Nephron progenitor cell (in vitro differentiated cells): Measurements from ENCODE around the gene OSBP2.

ENCODE experiments used
- DNase-seq: peaks from one replicate; pipeline ENCODE4 v3.0.0; 2021
- H3K27ac Mint-ChIP-seq: 2 replicates; pipeline ENCODE4 v1.8.0; 2021; ENCODE audit warnings: mild to moderate bottlenecking, moderate library complexity, mixed read lengths
- H3K27me3 Mint-ChIP-seq: 2 replicates; pipeline ENCODE4 v1.8.0; 2021; ENCODE audit warnings: mild to moderate bottlenecking, low read depth, mixed read lengths; ENCODE audit not compliant: poor library complexity
- H3K36me3 Mint-ChIP-seq: 2 replicates; pipeline ENCODE4 v1.8.0; 2021; ENCODE audit warnings: low read depth, mixed read lengths
- H3K4me1 Mint-ChIP-seq: 2 replicates; pipeline ENCODE4 v1.8.0; 2021; ENCODE audit warnings: mixed read lengths
- H3K4me3 Mint-ChIP-seq: 2 replicates; pipeline ENCODE4 v1.8.0; 2021; ENCODE audit warnings: mild to moderate bottlenecking, moderate library complexity, mixed read lengths
- H3K9me3 Mint-ChIP-seq: 2 replicates; pipeline ENCODE4 v1.8.0; 2021; ENCODE audit warnings: mild to moderate bottlenecking, moderate library complexity, mixed read lengths
- CTCF ChIP-seq: fragments of 200-600 bp; sonication (generic); IDR thresholded peaks from 2 replicates; pipeline ENCODE4 v1.5.0; 2021; ENCODE audit warnings: antibody characterized with exemption

OSBP2 gene

GRCh38 chr22:30824711-30825110 is 130.0 kb downstream of the OSBP2 start:
- Mint-ChIP-seq H3K36me3 (no peaks in the 10 kb centered on the region), H3K27ac (no peak overlapping the region), H3K9me3 (no peaks in the 10 kb centered on the region), H3K4me1 (no peaks in the 10 kb centered on the region), H3K27me3 (peaks cover 82% of the 10 kb centered on the region), H3K4me3 (no peak overlapping the region)
- DNase-seq = no peak
- TF ChIP-seq CTCF = no peak

- no peaks in the 10 kb centered on the region for H3K4me1 Mint-ChIP-seq
- no peak overlapping the region for H3K4me3 Mint-ChIP-seq
- H3K9me3 Mint-ChIP-seq = no peaks in the 10 kb centered on the region
- no peak for TF ChIP-seq CTCF
- no peak overlapping the region for H3K27ac Mint-ChIP-seq
- H3K27me3 Mint-ChIP-seq = peaks cover 81% of the 10 kb centered on the region
- H3K36me3 Mint-ChIP-seq = no peaks in the 10 kb centered on the region
- no peak for DNase-seq
Measured at GRCh38 chr22:30825711-30826505, 131.2 kb downstream of the OSBP2 start.

DNA sequence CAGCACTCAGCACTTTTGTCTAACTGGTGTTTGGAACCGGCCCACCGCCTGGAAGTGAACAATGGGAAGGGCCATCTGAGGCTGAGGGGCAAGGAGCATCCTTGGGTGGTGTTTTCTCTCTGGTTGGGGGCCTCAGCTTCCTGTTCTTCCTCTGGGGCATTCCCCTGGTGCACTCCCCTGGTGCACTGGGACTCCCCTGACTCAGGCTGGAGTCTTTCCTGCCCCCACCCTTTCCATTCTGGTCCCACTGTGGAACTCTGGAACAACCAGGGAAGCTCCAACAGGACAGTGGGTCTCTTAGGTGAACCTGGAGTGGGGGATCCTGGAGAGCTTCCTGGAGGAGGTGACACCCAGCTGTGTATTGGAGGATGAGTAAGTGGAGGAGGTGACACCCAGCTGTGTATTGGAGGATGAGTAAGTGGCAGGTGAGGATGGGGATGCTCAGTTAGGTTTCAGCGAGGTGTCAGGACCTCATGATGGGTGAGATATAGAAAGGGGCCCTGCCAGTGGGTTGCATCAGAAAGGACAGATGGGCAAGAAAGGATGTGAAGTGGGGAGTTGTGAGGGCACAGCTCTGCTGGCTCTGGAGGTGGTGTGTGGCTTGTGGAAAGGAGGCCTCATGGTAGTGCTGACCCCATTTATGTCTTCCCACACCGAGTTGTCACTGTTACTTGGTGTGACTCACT is 132.1 kb downstream of the OSBP2 start:
- no peak overlapping the region for H3K4me3 Mint-ChIP-seq
- no peaks in the 10 kb centered on the region for H3K4me1 Mint-ChIP-seq
- peaks cover 75% of the 10 kb centered on the region for H3K27me3 Mint-ChIP-seq
- no peak for TF ChIP-seq CTCF
- no peak overlapping the region for H3K27ac Mint-ChIP-seq
- H3K36me3 Mint-ChIP-seq = no peaks in the 10 kb centered on the region
- DNase-seq = no peak
- H3K9me3 Mint-ChIP-seq = no peaks in the 10 kb centered on the region

DNA sequence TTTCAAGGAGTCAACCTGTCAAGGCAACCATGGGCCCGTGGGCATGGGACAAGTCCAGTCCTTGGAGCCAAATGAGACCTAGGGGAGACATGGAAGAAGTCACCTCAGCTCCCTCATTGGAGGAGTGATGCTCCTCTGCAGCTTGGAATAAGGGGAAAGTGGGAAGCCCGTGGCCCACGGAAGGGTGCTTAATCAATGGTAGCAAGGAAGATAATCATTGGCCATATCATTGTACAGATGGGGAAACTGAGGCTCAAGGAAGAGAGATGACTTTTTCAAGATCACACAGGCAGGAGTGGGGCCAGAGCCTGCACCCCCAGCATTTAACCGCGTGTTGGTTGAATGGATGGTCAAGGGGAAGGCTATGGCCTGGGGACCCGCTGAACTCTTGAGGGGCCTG is 133.0 kb downstream of the OSBP2 start:
- no peak for TF ChIP-seq CTCF
- no peaks in the 10 kb centered on the region for H3K4me1 Mint-ChIP-seq
- H3K4me3 Mint-ChIP-seq = no peak overlapping the region
- no peaks in the 10 kb centered on the region for H3K36me3 Mint-ChIP-seq
- no peaks in the 10 kb centered on the region for H3K9me3 Mint-ChIP-seq
- no peak for DNase-seq
- H3K27me3 Mint-ChIP-seq = peaks cover 72% of the 10 kb centered on the region
- no peak overlapping the region for H3K27ac Mint-ChIP-seq

- no peak for DNase-seq
- Mint-ChIP-seq H3K36me3 (no peaks in the 10 kb centered on the region), H3K9me3 (no peaks in the 10 kb centered on the region), H3K4me3 (no peak overlapping the region), H3K27me3 (peaks cover 68% of the 10 kb centered on the region), H3K27ac (no peak overlapping the region), H3K4me1 (no peaks in the 10 kb centered on the region)
- TF ChIP-seq CTCF = no peak
Measured at GRCh38 chr22:30828187-30829155, 133.8 kb downstream of the OSBP2 start.
